ENCODE results near the gene ST14.

ST14 gene

DNA sequence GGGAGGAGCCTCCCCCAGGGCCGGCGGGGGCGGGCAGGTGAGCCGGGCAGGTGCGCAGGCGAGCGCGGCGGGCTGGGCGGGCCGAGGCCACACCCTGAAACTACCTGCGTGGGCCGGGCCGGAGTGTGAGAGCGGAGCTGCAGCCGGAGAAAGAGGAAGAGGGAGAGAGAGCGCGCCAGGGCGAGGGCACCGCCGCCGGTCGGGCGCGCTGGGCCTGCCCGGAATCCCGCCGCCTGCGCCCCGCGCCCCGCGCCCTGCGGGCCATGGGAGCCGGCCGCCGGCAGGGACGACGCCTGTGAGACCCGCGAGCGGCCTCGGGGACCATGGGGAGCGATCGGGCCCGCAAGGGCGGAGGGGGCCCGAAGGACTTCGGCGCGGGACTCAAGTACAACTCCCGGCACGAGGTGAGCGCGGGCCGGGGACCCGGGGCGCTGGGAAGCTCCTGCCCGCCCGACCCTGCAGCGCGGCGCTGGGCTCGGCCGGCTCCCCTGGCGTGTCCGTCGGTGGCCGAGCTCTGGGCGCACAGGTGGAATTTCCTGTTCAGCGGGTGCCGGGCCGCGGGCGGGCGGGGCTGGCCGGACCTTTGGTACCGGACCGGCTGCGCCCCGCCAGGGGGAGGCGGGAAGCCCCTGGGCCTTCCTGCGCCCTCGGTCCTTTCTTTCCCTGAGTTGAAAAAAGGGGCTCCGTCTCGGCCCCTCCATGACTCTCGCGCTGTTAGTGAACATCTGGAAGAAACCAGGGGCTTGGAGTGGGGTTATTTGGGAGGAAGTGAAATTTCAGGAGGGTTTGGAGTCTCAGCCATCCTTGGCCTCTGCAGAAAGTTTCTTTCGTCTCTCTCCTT, at the start of gene ST14:
Gene ST14 (plus strand): TSS at position 126 of the 841 bp plus-strand sequence. CDS start 198 bp downstream, at position 324.
- DNase-seq, result no peak

- no peak for DNase-seq
Observed at GRCh38 chr11:130110339-130111108, 49.1 kb upstream of the ST14 start.

DNA sequence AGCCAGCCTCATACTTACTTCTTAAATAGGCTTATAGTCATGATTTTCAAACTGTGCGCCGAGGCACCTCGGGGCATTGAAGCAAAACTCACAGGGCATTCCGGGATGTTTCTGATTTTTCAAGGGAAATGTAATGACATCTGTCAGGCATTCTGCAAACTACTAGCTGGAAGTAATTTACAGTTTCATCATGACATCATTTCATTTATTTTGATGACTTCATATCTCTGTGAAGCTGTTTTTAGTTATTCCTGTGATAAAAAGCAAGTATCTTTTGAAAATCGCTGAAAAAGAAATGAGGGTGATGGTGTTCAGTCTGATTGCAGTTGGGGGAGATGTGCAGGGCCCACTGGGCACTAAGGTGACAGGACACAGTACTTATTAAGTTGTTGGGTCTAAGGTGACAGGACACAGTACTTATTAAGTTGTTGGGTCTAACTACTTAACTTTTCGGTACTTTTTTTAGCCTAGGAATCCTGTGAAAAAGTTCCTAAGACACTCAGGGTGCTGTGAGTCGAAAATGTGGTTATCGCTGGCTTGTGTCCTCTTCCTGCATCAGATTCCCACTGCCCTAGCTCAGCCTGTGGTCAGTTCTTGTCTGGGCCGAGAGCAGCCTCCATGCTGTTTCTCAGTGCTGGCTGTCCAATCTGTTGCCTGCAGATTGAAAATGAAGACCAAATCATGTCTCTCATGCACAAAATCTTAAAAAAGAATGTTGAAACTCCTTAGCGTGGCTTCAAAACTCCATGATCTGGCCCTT, 47.3 kb upstream of the ST14 start:
- no peak for DNase-seq

- DNase-seq, result no peak
Observed at GRCh38 chr11:130114281-130114680, 45.3 kb upstream of the ST14 start.

GRCh38 chr11:130114726-130115125, 44.9 kb upstream of the ST14 start:
- no peak for DNase-seq

- no peak for DNase-seq
Observed at GRCh38 chr11:130115218-130115617, 44.4 kb upstream of the ST14 start.

DNA sequence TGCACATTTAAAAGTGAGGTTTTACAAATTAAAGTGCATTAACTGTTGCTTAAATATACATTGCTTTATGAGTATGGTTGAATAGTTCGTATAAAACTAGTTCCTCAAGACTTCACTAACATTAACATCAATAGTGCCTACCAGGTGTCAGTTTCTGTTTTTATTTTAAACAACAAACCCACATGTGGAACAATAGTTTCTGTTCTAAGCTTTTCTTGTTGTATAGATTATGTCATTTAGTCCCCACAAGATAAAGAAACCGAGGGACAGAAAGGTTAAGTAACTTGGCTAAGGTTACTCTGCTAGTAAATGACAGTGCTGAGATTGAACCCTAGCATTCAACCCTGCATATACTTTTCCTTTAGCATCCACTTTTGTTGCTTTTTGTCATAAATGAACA, 41.4 kb upstream of the ST14 start:
- DNase-seq, result no peak

GRCh38 chr11:130118636-130119387, 40.8 kb upstream of the ST14 start:
- DNase-seq, result no peak

DNA sequence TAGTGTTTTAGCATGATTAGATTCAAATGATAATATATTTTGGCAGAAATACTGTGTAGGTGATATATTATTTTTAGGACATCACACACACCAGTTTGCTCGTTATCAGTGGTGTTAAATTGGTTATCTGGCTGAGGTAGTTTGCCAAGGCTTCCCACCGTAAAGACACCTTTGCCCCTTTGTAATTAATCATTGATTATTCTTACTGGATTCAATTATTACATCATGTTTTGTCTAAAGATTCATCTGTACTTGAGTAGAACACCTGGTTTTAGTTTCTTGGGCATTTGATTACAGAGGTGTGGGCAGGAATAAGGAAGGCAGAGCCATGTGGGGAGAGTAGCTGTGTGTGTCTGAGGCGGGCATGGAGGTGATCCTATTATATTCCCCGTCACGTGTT, 39.5 kb upstream of the ST14 start:
- no peak for DNase-seq

DNA sequence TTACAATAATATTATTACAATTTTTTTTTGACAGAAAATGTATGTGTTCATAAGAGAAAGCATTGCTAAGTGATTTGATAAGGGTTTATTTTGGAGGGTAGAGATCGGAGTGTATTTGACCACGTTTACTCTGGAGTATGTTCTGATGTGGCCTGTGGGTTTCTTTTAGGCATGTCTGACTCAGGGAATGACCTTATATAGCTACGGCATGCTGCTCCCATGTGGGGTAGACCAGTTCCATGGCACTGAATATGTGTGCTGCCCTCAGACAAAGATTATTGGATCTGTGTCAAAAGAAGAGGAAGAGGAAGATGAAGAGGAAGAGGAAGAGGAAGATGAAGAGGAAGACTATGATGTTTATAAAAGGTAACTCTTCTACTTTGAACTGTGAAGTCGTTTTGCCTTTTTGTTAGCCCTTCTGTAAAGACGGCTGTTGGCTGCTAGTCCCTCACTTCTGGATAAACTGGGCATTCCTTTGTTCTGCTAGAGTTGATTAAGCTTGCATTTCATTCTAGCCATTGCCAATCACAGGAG, 38.1 kb upstream of the ST14 start:
- no peak for DNase-seq

DNA sequence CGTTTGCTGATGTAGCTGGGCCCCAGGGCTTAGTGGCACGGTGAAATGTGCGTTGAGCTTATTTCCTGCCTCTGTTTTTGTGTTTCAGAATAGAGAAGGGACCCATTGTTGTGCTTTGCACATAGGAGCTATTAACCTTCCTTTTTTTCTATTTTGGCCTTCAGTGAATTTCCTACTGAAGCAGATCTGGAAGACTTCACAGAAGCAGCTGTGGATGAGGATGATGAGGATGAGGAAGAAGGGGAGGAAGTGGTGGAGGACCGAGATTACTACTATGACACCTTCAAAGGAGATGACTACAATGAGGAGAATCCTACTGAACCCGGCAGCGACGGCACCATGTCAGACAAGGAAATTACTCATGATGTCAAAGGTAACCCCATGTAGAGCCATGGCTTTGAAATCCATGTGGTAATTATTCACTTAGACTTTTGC, 37.4 kb upstream of the ST14 start:
- DNase-seq, result no peak

DNA sequence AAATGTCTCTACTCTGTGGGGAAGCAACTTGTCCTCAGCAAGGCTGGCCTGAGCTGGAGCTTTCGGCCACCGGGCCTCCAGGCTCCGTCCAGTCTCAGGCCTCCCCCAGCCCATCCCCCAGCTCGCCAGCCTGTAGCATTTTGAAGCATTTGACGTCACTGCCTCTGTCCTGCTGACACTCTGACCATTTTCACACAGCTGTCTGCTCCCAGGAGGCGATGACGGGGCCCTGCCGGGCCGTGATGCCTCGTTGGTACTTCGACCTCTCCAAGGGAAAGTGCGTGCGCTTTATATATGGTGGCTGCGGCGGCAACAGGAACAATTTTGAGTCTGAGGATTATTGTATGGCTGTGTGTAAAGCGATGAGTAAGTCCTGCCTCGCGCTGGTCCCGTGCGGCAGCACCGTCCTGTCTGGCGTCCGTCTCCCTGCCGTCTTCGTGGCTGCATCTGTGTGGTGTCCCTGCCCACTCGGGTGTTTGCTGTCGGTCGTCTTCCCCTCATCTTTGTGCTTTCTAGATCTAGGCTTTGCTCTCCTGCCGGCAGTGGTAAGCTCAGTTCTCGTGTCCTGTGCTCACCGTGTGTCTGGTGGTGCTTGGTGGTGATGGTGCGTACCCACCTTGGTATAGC, 36.1 kb upstream of the ST14 start:
- DNase-seq, result no peak

GRCh38 chr11:130124096-130124495, 35.5 kb upstream of the ST14 start:
- no peak for DNase-seq

GRCh38 chr11:130125638-130126037, 33.9 kb upstream of the ST14 start:
- no peak for DNase-seq

- no peak for DNase-seq
Observed at GRCh38 chr11:130126516-130126915, 33.1 kb upstream of the ST14 start.

GRCh38 chr11:130127509-130127908, 32.1 kb upstream of the ST14 start:
- DNase-seq, result no peak

DNA sequence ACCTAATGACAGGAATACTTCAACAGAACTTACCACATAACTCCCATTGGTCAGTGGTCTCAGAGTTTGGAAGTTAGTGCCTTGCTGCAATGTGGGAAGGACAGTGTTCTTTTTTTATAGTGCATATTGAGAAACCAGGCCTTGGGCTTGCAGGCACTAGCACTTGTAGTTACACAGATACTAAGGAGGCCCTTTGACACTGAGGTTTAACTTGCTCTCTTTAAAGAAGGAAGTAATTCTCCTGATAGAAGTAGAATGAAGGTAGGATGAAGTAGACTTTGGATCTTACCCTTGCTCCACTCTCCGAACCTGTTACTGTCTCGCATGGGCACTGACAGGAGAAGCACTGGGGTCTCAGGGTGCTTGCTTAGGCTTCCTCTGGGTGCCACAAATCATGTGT, 31.0 kb upstream of the ST14 start:
- DNase-seq, result no peak

- DNase-seq, result no peak
Observed at GRCh38 chr11:130129922-130130321, 29.7 kb upstream of the ST14 start.

GRCh38 chr11:130131961-130132850, 27.4 kb upstream of the ST14 start:
- no peak for DNase-seq

DNA sequence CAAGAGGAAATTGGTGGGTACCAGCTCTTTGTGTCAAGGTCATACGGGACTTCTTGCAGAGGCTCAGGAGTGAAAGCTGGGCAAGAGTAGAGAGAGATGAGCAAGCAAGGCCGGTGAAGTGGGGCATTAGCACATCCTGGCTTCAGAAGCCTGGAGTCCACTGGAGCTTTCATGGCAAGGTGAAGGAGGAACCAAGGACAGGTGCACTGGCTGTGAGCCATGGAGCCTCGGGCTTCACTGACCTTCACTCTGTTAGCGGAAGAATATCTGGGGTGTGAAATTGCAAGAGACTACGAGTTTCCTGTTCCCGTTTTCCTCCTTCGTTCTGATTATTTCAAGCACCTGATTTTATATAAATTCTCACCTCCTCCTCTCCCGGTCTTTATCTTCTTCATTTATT, 25.9 kb upstream of the ST14 start:
- peak in 1 of 2 experiments; percentile 23 for DNase-seq

DNA sequence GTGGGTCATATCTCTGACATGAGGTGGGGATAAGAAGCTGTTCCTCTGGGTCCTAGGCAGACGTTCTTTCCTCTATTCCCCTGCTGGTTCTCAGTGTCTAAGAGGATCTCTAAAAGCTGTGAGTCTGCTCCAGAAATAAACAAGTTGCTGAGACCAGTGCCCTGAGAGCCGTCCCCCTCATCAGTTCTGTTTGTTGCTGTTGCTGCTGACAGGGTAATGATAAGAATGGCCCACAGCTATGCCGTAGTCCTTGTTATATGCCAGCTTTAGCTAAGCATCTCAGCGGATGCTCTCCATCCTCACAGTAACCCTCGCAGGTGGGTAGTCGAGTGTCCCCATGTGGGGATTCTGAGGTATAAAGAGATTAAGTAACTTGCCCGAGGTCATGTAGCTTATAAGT, 23.5 kb upstream of the ST14 start:
- DNase-seq, result no peak

Measured in cerebellar nuclear complex (tissue), 1 donor.